Panc1 (cell line): Measurements from ENCODE around the gene ADD1.

ENCODE experiments used
- CTCF ChIP-seq: fragments of 450-650 bp; IDR thresholded peaks from 2 replicates; pipeline ENCODE4 v1.5.1; 2017; ENCODE audit warnings: mild to moderate bottlenecking
- POLR2AphosphoS5 ChIP-seq: IDR thresholded peaks from 2 replicates; pipeline ENCODE4 v1.6.1; 2012; ENCODE audit warnings: mild to moderate bottlenecking, low read depth, low read length, moderate library complexity
- SIN3A ChIP-seq: IDR thresholded peaks from 2 replicates; pipeline ENCODE4 v1.6.1; 2012; ENCODE audit warnings: low read depth, mild to moderate bottlenecking, low read length, moderate library complexity, borderline replicate concordance; ENCODE audit not compliant: insufficient read depth
- TCF7L2 ChIP-seq: IDR thresholded peaks from 2 replicates; pipeline ENCODE4 v1.6.1; 2011; ENCODE audit warnings: mild to moderate bottlenecking, low read depth, low read length, inconsistent platforms
- TF ChIP-seq, protein P1 (sequence below), 2 experiments: IDR thresholded peaks; 2 replicates each; pipeline ENCODE4 v1.6.1; 2011 to 2012; ENCODE audit warnings: low read depth in 2 of 2, control low read depth in 1 of 2, low read length in 1 of 2, mild to moderate bottlenecking in 1 of 2, moderate library complexity in 1 of 2; ENCODE audit not compliant: insufficient read depth in 1 of 2

DNA sequence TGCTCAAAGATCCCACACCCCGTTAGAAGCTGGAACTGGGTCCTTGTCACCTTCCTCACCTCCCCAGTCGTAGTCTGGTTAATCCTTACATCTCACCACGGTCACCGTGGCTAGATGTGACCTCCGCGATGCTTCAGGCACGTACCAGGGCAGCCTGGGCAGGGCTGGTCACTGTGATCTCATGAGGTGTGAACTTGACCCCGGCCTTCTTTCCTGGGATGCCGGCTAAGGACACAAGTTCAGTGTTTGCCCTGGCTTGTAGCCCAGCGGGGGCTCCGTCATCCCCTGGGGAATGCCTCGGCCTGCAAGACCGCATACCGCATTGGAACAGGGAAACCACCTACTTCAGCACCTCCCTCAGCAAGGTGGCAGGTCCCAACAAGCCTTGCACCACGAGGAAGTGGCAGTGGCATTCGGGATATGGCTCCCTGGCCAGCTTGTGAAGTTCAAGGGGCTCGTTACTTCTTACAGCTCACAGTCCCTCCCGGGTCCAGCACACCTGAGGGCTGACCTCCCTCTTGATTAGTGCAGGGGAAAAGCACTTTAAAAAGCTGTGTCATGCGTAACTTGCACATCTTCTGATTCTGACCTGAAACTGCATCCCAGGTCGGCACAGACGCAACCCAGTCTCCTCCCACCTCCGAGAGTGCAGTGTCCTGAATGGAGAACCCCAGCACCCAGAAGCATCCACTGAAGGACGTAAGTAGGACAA lies 93.7 kb downstream of the ADD1 start:
- TF ChIP-seq POLR2AphosphoS5 (no peak; the same call in 1 of the 2 replicates), CTCF (no peak), SIN3A (no peak), TCF7L2 (no peak)
- TF ChIP-seq, protein P1, sequence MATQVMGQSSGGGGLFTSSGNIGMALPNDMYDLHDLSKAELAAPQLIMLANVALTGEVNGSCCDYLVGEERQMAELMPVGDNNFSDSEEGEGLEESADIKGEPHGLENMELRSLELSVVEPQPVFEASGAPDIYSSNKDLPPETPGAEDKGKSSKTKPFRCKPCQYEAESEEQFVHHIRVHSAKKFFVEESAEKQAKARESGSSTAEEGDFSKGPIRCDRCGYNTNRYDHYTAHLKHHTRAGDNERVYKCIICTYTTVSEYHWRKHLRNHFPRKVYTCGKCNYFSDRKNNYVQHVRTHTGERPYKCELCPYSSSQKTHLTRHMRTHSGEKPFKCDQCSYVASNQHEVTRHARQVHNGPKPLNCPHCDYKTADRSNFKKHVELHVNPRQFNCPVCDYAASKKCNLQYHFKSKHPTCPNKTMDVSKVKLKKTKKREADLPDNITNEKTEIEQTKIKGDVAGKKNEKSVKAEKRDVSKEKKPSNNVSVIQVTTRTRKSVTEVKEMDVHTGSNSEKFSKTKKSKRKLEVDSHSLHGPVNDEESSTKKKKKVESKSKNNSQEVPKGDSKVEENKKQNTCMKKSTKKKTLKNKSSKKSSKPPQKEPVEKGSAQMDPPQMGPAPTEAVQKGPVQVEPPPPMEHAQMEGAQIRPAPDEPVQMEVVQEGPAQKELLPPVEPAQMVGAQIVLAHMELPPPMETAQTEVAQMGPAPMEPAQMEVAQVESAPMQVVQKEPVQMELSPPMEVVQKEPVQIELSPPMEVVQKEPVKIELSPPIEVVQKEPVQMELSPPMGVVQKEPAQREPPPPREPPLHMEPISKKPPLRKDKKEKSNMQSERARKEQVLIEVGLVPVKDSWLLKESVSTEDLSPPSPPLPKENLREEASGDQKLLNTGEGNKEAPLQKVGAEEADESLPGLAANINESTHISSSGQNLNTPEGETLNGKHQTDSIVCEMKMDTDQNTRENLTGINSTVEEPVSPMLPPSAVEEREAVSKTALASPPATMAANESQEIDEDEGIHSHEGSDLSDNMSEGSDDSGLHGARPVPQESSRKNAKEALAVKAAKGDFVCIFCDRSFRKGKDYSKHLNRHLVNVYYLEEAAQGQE (IDR thresholded peaks at IDR 0.05; ENCODE audit: insufficient read depth in 1 of 2, low read depth in 2 of 2, low read length in 1 of 2), result no peak
